Glutamatergic neuron (in vitro differentiated cells): Measurements from ENCODE around the gene NDRG3. TPM values are rescaled to one million over a fixed set of nuclear protein-coding genes. Genes with fewer than 3 reads are reported as not detected.
A peak's percentile ranks its signal among the peaks of the same experiment; 100 is the strongest.

Source experiments
- DNase-seq: peaks from one replicate; pipeline ENCODE4 v3.0.0; 2022
- H3K27ac Mint-ChIP-seq: one replicate; pipeline ENCODE4 v1.8.0; 2020; ENCODE audit warnings: mild to moderate bottlenecking, mixed read lengths, inconsistent platforms; ENCODE audit not compliant: unreplicated experiment
- H3K27me3 Mint-ChIP-seq: one replicate; pipeline ENCODE4 v1.8.0; 2020; ENCODE audit warnings: mild to moderate bottlenecking, moderate library complexity, mixed read lengths, inconsistent platforms; ENCODE audit not compliant: unreplicated experiment
- H3K36me3 Mint-ChIP-seq: one replicate; pipeline ENCODE4 v1.8.0; 2020; ENCODE audit warnings: mild to moderate bottlenecking, mixed read lengths, inconsistent platforms; ENCODE audit not compliant: unreplicated experiment
- H3K4me1 Mint-ChIP-seq: one replicate; pipeline ENCODE4 v1.8.0; 2020; ENCODE audit warnings: mild to moderate bottlenecking, low read depth, mixed read lengths, inconsistent platforms; ENCODE audit not compliant: unreplicated experiment
- H3K4me3 Mint-ChIP-seq: one replicate; pipeline ENCODE4 v1.8.0; 2020; ENCODE audit warnings: mild to moderate bottlenecking, mixed read lengths, inconsistent platforms; ENCODE audit not compliant: unreplicated experiment
- H3K9me3 Mint-ChIP-seq: one replicate; pipeline ENCODE4 v1.8.0; 2020; ENCODE audit warnings: mild to moderate bottlenecking, moderate library complexity, mixed read lengths, inconsistent platforms; ENCODE audit not compliant: unreplicated experiment
- CTCF ChIP-seq: fragments of 200-600 bp; sonication (generic); IDR thresholded peaks from one replicate; pipeline ENCODE4 v1.5.0; 2021; ENCODE audit not compliant: partially characterized antibody, unreplicated experiment
- total RNA-seq: library from RNA; stranded (reverse); fragmentation: NEBNext Ultra II Directional; extraction: Animal tissue kit (Norgen Biotek cat#: 25700); gene quantifications from one replicate; pipeline ENCODE4 v1.2.1, GENCODE V29; 2021; ENCODE audit not compliant: unreplicated experiment

Gene NDRG3
- total RNA-seq, 1 donor from 2014 or later = 31.8 TPM

DNA sequence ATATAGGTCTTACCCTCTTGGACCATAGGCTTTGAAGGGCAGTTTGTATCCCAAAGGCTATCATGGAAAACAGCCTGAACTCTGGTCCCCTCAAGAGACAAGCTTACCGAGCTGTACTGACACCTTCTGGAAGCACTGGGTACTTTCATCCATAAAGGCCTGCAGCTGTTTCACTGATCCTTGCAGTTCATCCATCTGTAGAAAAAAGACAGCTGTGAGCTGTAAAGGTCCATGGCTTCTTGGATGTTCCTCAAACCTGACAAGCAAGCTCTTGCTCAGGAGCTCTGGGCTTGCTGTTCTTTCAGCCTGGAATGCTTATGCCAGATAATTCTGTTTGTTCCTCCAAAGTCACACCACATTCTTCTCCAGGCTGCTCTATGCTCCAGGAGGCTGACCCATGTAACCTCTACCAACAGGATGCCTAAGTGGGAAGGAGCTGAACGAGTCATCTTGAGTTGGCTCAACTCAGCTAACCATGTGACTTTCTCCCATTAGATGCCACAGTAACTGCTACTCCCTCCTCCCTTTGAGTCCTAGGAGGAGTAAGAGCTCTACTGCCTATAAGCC, 8.8 kb upstream of the NDRG3 start:
- Mint-ChIP-seq H3K36me3 (no peaks in the 10 kb centered on the region), H3K27me3 (peaks cover 5% of the 10 kb centered on the region), H3K4me1 (no peaks in the 10 kb centered on the region), H3K4me3 (no peak overlapping the region), H3K9me3 (no peaks in the 10 kb centered on the region), H3K27ac (peak overlapping the region; percentile 68)
- peak; percentile 74 for TF ChIP-seq CTCF
- DNase-seq = peak; percentile 47

GRCh38 chr20:36752582-36752981, 6.7 kb upstream of the NDRG3 start:
- TF ChIP-seq CTCF = no peak
- Mint-ChIP-seq H3K27me3 (peaks cover 5% of the 10 kb centered on the region), H3K36me3 (no peaks in the 10 kb centered on the region), H3K4me1 (no peaks in the 10 kb centered on the region), H3K9me3 (no peaks in the 10 kb centered on the region), H3K4me3 (no peak overlapping the region), H3K27ac (no peak overlapping the region)
- no peak for DNase-seq

DNA sequence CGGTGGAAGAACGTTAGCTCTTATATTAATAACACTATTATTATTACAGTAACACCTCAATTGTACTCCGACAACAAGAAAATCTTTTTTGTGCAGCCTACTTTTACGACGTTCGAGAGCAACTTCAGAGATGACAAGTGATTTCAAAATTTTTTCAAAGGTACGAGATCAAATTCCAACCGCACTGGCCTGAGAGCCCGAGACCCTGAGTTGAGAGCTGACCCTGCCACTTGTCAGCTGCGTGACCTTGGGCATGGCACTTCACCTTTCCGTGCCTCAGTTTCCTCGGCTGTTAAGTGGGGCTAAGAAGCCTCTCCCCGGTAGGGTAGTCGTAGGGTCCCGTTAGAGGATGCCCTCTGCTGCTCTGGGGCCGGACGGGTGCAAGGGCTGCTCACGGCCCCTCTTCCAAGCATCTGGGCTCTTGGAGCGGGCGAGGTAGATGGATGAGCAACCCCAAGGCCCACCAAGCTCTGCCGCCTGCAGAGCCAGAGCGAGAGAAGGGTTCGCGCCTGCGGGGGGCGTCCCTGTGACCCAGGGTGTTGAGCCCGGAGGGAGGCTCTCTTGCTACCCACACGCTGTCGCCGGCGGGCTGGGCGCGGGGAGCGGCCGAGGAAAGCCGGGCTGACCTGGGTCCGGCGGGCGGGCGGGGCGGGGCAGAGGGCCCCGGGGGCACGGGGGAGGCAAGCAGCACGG, 510 bp downstream of the NDRG3 start:
- Mint-ChIP-seq H3K27me3 (no peaks in the 10 kb centered on the region), H3K27ac (no peak overlapping the region), H3K4me3 (peak overlapping the region; percentile 88), H3K36me3 (no peaks in the 10 kb centered on the region), H3K4me1 (peaks cover 4% of the 10 kb centered on the region), H3K9me3 (peaks cover 7% of the 10 kb centered on the region)
- DNase-seq = peak; percentile 50
- no peak for TF ChIP-seq CTCF

DNA sequence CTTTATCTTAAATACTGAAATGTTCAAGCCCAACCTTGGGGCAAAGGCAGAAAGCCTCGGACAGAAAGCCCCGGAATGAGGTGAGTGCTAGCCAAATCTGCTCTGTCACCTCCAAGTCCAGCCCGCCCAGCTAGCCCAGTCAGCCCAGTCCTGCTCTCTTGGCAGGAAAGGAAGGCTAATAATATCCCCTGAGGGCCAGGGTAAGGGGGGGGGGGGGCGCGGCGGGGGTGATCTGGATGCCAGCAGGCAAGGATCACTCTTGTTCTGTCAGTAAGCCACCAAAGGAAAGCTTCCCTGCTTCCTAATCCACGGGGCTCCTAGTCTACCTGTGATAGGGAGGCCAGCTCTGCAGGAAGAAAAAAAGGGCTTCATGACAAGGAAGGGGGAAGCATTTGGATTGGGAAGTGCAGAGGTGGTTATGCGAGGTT, 1.1 kb downstream of the NDRG3 start:
- Mint-ChIP-seq H3K4me1 (peaks cover 4% of the 10 kb centered on the region), H3K27ac (no peak overlapping the region), H3K27me3 (no peaks in the 10 kb centered on the region), H3K4me3 (peak overlapping the region; percentile 88), H3K36me3 (no peaks in the 10 kb centered on the region), H3K9me3 (peaks cover 7% of the 10 kb centered on the region)
- peak; percentile 26 for DNase-seq
- TF ChIP-seq CTCF = no peak

- Mint-ChIP-seq H3K36me3 (no peaks in the 10 kb centered on the region), H3K27me3 (no peaks in the 10 kb centered on the region), H3K27ac (peak overlapping the region; percentile 17), H3K9me3 (peaks cover 7% of the 10 kb centered on the region), H3K4me1 (peaks cover 4% of the 10 kb centered on the region), H3K4me3 (peak overlapping the region; percentile 83)
- no peak for TF ChIP-seq CTCF
- DNase-seq = no peak
Measured at GRCh38 chr20:36744243-36744642, 1.6 kb downstream of the NDRG3 start.
